Kidney (tissue), 14 donors: ENCODE data around the gene ISM1. TPM values are rescaled to one million over a fixed set of nuclear protein-coding genes. Genes with fewer than 3 reads are reported as not detected.
A peak's percentile ranks its signal among the peaks of the same experiment; 100 is the strongest.

Experiments used
- DNase-seq, 5 donors: peaks; one replicate each; pipeline ENCODE4 v3.0.0-alpha.2; 2013 to 2020
- FAIRE-seq: peaks from 2 replicates; lab custom pipeline; 2012; peaks lifted over from hg19 to GRCh38; lab: Jason Lieb, UNC
- H3K27ac ChIP-seq, 2 donors: one replicate each; pipeline ENCODE4 v1.7.0; 2013; ENCODE audit warnings: low read depth in 2 of 2, low read length in 2 of 2, inconsistent platforms in 1 of 2
- H3K27me3 ChIP-seq: one replicate; pipeline ENCODE4 v1.7.1; 2013; ENCODE audit warnings: low read length, inconsistent platforms; ENCODE audit not compliant: control insufficient read depth, insufficient read depth
- H3K36me3 ChIP-seq, 3 donors: one replicate each; pipeline versions ENCODE4 v1.7.0 to v1.7.1; 2013; ENCODE audit warnings: low read length in 3 of 3, control low read depth in 1 of 3, inconsistent platforms in 1 of 3; ENCODE audit not compliant: insufficient read depth in 3 of 3, control insufficient read depth in 2 of 3
- H3K4me1 ChIP-seq, 3 donors: one replicate each; pipeline versions ENCODE4 v1.7.0 to v1.7.1; 2013; ENCODE audit warnings: low read length in 3 of 3, inconsistent platforms in 1 of 3, low read depth in 1 of 3; ENCODE audit not compliant: control insufficient read depth in 2 of 3, insufficient read depth in 2 of 3
- H3K4me3 ChIP-seq, 3 donors: one replicate each; pipeline versions ENCODE4 v1.7.0 to v1.8.1; 2013; ENCODE audit warnings: low read length in 3 of 3, control low read depth in 1 of 3, inconsistent platforms in 1 of 3
- H3K9ac ChIP-seq, 3 donors: one replicate each; pipeline versions ENCODE4 v1.7.0 to v1.7.1; 2013; ENCODE audit warnings: low read length in 3 of 3, control low read depth in 1 of 3, inconsistent platforms in 1 of 3
- H3K9me3 ChIP-seq, 3 donors: one replicate each; pipeline versions ENCODE4 v1.7.0 to v1.7.1; 2013; ENCODE audit warnings: low read length in 3 of 3, control low read depth in 1 of 3, inconsistent platforms in 1 of 3; ENCODE audit not compliant: control insufficient read depth in 2 of 3, insufficient read depth in 1 of 3
- intact Hi-C: fragments of 100-400 bp; cut with DNase I; formaldehyde crosslinking; loops from one replicate; pipeline ENCODE4 v1.11.1; 2022
- polyA plus RNA-seq: library from polyadenylated mRNA; stranded (reverse); fragments of 350-450 nt; fragmentation: Illumina TruSeq; extraction: RNeasy Lipid Tissue Mini Kit (QIAGEN cat#74804); gene quantifications from one replicate; pipeline ENCODE4 v1.2.3, GENCODE V29; 2014; ENCODE audit warnings: low read depth, low replicate concordance; ENCODE audit not compliant: insufficient read depth
- total RNA-seq: library from RNA; stranded (reverse); fragmentation: NEBNext Ultra II Directional; extraction: Animal tissue kit (Norgen Biotek cat#: 25700); gene quantifications from one replicate; pipeline ENCODE4 v1.2.1, GENCODE V29; 2021
- TF ChIP-seq, protein P1 (sequence below): IDR thresholded peaks from 3 replicates; pipeline ENCODE4 v1.5.1; 2012; ENCODE audit warnings: mild to moderate bottlenecking, moderate library complexity, borderline replicate concordance; ENCODE audit not compliant: insufficient read depth; ENCODE audit errors: extremely low read depth
- donor health status: control.
- donor health status: control.
- donor health status: control.
- donor health status: control.
- donor health status: control.
- donor health status: DM: yes; HTN: yes; CAD: no.
- donor health status: Normal renal cell carcinoma (clear cell type).

The ISM1 gene
- total and polyA plus RNA-seq, 2 donors from 2014 or later, result 2.0 to 2.6 TPM

DNA sequence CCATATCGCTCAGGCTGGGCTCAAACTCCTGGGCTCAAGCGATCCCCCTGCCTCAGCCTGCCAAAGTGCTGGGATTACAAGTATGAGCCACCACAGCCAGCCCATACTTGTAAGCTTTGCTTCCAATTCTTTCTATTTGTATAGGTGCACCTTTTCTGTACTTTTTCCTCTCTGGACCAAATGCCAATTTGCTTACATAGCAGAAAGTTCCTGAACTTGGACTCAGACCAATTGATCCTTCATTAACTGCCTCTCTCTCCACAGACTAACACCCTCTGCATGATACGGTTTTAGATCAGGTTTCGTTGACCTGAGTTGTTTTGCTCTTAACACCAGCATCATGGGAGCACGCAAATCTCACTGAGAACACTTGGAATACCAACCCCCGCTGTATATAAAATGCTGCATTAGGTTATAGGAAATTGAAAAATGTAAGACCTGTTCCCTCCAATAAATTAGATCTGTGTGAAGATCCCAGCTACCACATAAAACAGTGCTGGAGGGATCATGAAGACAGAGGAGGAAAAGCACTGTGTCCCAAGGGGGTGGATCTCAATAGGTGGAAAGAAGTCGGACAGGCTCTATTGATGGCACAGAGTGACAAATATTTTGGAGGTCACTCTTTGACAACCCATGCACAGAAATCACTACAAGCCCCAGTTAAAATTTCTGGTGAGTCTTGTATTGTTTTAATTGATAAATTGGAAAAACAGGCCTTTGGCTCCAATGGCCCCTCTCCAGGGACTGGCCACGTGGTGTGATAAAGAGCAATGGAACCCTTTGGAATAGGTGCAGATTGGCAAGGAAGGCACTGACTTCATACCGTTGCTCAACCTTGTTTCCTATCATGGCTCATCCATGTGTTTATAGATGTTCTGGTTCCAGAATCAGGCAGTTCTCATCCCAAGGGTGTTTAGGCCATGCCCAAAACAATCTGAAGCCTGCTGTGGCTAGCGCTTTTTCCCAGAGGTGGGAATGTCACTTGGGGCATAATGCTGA lies 51.2 kb downstream of the ISM1 start:
- Histone ChIP-seq H3K27ac (no peak overlapping the region), H3K36me3 (no peaks in the 10 kb centered on the region), H3K4me3 (no peak overlapping the region), H3K4me1 (peaks cover 0 to 4% (median 0%) of the 10 kb centered on the region in 3 donors), H3K9ac (no peak overlapping the region), H3K27me3 (no peaks in the 10 kb centered on the region), H3K9me3 (no peaks in the 10 kb centered on the region)
- TF ChIP-seq, protein P1, sequence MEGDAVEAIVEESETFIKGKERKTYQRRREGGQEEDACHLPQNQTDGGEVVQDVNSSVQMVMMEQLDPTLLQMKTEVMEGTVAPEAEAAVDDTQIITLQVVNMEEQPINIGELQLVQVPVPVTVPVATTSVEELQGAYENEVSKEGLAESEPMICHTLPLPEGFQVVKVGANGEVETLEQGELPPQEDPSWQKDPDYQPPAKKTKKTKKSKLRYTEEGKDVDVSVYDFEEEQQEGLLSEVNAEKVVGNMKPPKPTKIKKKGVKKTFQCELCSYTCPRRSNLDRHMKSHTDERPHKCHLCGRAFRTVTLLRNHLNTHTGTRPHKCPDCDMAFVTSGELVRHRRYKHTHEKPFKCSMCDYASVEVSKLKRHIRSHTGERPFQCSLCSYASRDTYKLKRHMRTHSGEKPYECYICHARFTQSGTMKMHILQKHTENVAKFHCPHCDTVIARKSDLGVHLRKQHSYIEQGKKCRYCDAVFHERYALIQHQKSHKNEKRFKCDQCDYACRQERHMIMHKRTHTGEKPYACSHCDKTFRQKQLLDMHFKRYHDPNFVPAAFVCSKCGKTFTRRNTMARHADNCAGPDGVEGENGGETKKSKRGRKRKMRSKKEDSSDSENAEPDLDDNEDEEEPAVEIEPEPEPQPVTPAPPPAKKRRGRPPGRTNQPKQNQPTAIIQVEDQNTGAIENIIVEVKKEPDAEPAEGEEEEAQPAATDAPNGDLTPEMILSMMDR, result no peak
- DNase-seq (no peak), FAIRE-seq (no peak)
- intact Hi-C loops, result no loop called here

DNA sequence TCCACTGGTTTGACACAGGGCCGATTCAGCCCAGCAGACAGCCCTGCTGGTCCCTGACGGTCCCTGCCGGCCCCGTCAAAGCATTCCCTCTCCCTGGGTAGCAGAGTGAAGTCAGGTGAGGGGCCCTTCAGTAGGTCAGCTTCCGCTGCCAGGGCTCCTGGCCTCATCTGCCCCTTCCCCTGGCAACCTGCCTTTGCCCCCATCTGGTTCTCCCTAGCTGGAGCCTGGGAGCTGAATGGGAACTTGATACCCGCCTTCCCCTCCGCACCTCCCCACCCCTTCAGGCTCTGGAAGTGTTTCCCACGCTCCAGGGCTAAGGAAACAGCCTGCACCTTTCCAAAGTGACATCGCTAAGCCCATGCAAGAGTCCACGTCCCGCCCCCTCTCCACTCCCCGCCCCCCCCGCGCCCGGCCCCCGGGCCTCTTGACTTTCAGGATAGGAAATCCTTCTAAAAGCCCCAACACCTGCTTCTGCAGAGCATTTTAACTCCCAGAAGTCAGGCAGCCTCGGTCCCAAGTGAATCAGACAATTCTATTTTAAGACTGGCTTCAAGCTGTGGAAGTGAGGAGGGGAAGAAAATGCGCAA lies 53.3 kb downstream of the ISM1 start:
- no peak overlapping the region for H3K27ac ChIP-seq
- FAIRE-seq (no peak), DNase-seq (peak in 4 of 5 donors; percentile 74 to 82 (median 79))
- no peaks in the 10 kb centered on the region for H3K36me3 ChIP-seq
- no peaks in the 10 kb centered on the region for H3K27me3 ChIP-seq
- no peaks in the 10 kb centered on the region for H3K9me3 ChIP-seq
- TF ChIP-seq, protein P1, result no peak
- H3K4me3 ChIP-seq, result no peak overlapping the region
- intact Hi-C loops, result no loop called here
- H3K9ac ChIP-seq, result no peak overlapping the region
- H3K4me1 ChIP-seq, result peaks cover 0 to 4% (median 0%) of the 10 kb centered on the region in 3 donors

DNA sequence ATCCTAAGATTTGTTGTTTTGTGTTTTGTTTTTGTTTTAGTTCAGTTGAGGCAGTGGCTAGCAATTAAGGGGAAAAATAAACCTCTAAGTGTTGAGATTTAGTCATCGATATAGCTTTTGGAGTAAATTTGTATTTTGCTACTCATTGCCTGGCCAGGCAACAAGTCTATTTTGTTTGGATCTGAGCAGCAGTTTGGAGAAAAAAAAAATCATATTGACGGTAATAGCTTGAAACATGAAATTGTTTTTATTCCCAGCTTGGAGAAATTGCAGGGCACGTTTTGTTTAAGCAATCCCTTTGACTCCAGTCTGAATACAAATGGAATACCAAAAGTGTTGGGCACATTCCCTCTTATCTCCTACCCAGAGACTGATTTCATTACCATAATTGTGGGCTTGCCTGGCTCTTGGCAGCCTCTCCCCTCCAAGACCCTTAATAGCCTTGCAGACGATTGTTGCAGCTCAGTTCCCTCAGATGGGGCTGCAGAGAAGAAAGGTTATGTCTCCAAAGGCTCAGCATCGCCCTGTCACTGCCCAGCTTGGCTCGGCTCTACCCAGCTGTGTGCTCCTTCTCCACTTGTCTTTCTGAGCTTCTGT lies 56.0 kb downstream of the ISM1 start:
- no peak overlapping the region for H3K4me3 ChIP-seq
- TF ChIP-seq, protein P1, result no peak
- H3K9me3 ChIP-seq, result no peaks in the 10 kb centered on the region
- H3K9ac ChIP-seq, result no peak overlapping the region
- H3K36me3 ChIP-seq, result no peaks in the 10 kb centered on the region
- FAIRE-seq (no peak), DNase-seq (no peak)
- H3K27me3 ChIP-seq, result no peaks in the 10 kb centered on the region
- peaks cover 0 to 3% (median 0%) of the 10 kb centered on the region in 3 donors for H3K4me1 ChIP-seq
- H3K27ac ChIP-seq, result no peak overlapping the region
- intact Hi-C loops, result no loop called here
